ENCODE measurements around the gene APBA1. TPM values are rescaled to one million over a fixed set of nuclear protein-coding genes. Genes with fewer than 3 reads are reported as not detected.

The APBA1 gene
- polyA plus RNA-seq, 10 donors = 6.0 to 12.0 (median 7.6) TPM

DNA sequence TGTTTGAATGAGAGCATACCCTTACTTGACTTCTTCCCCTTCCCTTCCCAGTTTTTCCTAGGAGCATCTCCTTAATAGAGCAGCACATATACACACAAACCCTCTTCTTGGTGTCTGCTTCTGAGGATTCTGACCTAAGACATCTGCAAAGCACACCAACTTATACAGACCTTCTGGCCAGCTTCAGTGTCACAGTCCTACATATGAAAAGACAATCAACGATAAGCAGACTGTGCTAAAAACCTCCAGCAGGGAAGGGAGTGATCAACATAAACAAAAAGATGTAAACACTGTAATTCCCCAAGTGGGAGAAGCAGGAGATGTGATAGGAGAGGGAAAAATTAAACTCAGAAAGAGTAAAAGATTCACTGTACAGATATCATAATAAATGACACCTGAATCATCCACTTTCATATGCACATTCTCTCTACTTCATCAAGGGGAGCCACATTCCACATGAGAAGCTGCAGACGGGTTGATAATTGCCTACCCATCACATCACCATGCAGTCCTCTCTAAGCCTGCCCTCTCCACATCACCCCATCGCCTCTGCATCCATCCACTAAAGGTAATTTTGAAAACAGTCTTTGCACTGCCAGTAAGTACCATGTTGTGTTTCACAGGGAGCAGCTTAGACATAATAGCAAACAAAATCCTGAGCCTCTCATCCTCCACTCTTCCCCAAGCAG is 13.0 kb downstream of the APBA1 start:
- DNase-seq = no peak

GRCh38 chr9:69657269-69657668 is 14.9 kb downstream of the APBA1 start:
- no peak for DNase-seq

- DNase-seq = no peak
Measured at GRCh38 chr9:69655065-69655464, 17.1 kb downstream of the APBA1 start.

GRCh38 chr9:69653261-69653660 is 18.9 kb downstream of the APBA1 start:
- no peak for DNase-seq

DNA sequence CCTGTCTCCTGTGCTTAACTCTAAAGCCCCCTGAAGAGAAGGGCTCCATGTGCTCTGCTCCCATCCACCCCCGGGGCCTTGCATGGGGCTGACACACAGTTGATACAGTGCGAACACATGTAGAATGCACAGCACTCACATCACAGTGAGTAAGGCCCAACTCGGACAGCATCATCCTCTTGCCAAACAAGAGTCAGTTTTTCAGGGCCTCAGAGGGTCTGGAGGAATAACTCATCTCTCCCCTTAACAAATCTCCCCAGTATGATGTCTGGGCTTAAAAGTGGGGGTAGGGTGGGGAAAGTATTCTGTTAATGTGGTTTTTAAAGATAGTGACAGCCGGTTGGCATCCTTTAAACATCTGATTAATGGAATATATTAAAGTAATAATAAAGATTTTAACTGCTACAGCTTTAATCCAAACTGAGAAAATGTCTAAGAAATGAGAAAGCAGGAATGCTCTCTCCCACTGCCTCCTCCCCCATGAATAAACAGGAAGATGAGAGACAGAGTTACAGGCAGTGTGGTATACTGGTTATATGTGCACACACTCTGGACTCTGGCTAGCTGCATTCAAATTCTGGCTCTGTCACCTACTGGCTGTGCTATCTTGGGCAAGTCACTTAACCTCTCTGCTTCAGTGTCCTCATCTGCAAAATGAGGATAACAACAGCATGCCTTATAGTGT is 22.5 kb downstream of the APBA1 start:
- peak; percentile 10 to 59 (median 30) for DNase-seq

GRCh38 chr9:69647804-69648203 is 24.4 kb downstream of the APBA1 start:
- DNase-seq = no peak

GRCh38 chr9:69646810-69647209 is 25.4 kb downstream of the APBA1 start:
- peak in 1 of 3 donors; percentile 13 for DNase-seq

DNA sequence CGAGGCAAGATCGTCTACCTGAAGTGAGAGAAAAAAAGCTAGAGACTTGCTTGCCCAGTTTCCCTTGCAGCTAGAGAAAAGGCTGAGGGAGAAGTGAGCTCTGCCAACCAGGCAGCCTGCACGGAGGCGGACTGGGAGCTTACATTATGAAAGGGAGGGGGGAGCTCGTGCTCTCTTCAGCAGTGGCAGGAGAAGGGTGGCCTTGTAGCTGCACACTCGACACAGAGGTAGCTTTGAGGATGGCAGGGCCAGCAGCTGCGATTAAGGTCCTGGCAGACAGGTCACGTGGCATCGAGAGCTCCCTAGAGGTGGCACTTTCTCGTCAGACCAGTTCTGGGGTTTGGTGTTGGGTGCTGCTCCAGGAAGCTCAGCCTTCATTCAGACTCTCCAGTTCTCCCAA is 26.7 kb downstream of the APBA1 start:
- DNase-seq = no peak

GRCh38 chr9:69643098-69643497 is 29.1 kb downstream of the APBA1 start:
- no peak for DNase-seq

DNA sequence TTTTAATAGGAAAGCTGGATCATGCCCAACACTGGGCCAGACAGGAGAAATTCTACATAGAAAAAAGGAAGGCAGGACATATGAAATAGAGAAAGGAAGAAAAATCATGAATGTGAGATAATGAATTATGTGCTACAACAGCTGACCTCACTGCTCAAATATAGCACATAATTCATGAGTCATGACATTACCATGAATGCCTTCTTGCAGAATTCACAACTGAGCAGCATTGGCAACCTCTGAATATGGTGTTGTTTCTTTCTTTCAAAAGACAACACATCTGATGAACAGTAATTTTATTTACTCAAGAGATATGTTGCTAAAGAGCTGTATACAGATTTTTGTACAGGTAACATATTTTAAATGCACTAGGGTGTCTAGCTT is 34.4 kb downstream of the APBA1 start:
- DNase-seq = peak in 1 of 3 donors; percentile 29

DNA sequence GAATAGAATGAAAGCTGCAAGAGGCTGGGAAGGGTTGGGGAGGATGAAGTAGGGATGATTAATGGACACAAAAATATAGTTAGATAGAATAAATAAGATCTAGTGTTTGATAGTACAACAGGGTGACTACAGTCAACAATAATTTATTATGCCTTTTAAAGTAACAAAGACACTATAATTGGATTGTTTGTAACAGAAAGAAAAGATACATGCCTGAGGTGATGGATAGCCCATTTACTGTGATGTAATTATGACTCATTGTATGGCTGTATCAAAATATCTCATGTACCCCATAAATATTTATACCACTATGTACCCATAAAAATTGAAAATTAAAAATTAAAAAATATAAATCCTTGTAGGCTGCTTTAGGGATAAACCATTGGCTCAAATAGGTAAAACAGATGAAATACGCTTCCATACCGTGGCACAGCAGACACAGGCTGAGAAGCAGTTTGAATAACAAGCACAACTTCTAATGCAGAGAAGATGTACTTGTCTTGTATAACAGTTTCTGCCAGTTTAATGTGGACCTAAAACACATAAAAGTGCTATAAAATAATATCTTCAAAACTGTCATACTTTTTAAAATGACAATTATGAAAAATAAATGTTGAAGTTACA is 34.9 kb downstream of the APBA1 start:
- no peak for DNase-seq

GRCh38 chr9:69633716-69634115 is 38.5 kb downstream of the APBA1 start:
- DNase-seq = no peak

DNA sequence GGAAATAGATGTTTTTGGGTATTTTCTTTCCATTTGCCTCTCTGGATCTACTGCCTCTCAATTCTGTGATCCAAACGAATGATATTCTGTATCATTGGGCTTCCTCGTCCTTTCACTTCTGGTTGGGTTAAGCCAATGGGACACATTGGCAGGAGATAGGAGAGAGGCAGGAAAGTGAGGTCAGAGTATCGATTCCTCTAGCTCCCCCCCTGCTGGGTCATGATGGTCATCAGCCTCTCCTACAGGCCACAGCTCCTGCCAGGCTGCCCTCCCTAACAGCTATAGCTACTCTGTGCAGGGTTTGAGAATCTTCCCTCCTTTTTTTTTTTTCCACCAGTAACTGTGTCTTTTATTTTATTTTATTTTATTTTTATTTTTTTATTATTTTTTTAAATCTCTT is 39.4 kb downstream of the APBA1 start:
- DNase-seq = no peak

- no peak for DNase-seq
Measured at GRCh38 chr9:69627281-69627680, 44.9 kb downstream of the APBA1 start.

DNA sequence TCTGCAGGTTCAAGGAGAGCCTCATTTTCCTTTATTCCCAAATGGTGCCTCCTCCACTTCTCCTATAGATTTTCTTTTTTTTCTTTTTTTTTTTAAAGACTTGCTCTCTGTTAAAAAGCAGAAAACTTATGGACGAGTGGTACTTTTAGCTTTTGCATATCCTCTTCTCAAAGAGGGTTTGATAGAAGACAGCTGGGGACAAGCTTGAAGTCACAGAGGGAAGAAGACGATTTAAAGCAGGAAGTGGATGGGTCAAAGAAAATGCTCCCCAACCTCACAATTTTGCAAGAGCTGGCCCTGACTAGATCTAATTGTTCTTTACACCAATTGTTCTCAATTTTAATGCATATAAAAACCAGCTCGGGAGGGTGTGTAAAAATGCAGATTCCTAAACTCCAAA is 48.9 kb downstream of the APBA1 start:
- no peak for DNase-seq

DNA sequence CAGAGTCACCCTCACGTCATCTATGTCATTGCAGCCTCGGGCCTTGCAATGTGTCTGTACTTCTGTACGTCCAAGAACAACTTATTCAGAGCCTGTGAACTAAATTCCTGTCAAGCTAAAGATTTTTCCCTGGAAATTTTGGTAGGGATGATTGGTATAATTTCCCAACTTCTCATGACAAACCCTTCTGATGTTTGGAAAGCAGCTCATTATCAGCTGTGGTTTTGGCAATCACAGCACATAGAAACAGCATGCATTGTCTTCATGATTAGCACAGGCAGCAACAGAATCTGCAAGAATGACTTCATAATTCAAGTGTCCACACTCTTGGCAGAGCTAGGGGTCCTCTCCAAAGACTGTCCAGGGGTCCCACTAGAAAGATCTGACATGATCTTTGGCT is 49.5 kb downstream of the APBA1 start:
- peak; percentile 17 to 49 (median 20) for DNase-seq

DNA sequence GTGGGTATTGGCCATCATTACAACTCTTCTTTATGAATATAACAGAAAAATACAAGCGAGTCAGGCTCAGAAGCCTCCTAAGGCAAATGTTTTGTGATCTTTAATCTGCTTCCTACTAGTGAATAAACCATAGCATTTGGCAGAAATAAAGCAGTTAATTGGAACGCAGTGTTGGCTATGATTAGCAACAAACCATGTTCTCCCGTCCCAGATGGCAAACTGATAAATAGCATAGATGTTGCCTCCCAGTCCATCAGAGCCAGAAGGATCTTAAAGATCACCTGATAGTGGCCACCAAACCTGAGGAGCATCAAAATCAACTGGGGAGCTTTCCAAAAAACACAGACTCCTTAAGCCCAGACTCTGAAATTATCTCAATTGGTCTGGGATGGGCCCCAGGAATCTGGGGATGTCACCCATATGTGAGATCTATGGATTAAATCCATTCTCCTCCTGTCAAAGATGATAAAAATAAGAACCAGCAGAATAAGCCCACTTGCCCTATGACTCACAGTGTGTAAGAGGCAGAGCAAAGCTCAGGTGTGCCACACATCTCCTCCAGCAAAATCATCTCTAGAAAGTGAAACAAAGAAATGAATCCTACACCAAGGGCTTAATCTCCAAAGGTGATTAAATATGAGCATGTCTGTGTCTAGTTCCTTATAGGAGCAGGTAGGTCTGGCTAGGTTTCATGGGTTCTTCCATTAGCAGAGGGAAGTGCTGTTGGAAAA is 50.3 kb downstream of the APBA1 start:
- DNase-seq = no peak

- no peak for DNase-seq
Measured at GRCh38 chr9:69620731-69621130, 51.4 kb downstream of the APBA1 start.

DNA sequence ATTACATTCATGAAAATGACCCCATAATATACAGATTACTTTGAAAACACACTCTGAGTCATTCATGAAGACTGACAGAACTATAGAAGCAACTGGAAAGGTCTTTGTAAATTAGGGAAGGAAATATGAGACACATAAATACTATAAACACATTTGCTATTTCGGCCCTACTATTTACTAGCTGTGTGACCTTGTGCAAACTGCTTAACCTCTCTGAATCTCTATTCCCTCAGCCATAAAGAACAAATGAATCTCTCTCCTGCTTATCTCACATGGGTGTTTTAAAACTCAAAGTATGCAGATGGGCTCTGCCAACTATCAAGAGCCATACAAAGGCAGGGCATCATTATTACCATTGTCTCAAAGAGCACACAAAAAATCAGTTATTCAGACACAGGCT is 52.9 kb downstream of the APBA1 start:
- DNase-seq = no peak

- DNase-seq = no peak
Measured at GRCh38 chr9:69617006-69617405, 55.2 kb downstream of the APBA1 start.

- no peak for DNase-seq
Measured at GRCh38 chr9:69615880-69616279, 56.3 kb downstream of the APBA1 start.

- DNase-seq = no peak
Measured at GRCh38 chr9:69611221-69611620, 61.0 kb downstream of the APBA1 start.

DNA sequence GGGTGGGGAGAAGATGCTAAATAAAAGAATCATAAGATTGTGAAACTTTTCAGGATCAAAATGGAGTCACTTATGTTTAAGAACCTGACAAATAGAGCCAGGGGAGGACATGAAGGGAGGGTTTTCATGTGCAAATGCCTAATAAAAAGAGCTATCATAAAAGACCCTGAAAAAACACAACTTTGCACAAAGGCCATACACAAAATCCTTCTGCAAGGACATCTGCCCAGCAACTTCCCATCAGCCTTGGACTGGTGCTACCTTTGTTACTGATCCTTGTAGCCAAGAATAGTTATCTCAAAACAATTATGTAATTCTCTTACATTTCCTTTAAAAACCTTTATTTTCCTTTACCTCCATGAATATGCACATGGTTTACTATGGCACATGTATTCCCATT is 63.0 kb downstream of the APBA1 start:
- DNase-seq = no peak

All from muscle of back (tissue), 11 donors.